Measurements from ENCODE around the gene RPUSD3.

- TF ChIP-seq, protein P1, sequence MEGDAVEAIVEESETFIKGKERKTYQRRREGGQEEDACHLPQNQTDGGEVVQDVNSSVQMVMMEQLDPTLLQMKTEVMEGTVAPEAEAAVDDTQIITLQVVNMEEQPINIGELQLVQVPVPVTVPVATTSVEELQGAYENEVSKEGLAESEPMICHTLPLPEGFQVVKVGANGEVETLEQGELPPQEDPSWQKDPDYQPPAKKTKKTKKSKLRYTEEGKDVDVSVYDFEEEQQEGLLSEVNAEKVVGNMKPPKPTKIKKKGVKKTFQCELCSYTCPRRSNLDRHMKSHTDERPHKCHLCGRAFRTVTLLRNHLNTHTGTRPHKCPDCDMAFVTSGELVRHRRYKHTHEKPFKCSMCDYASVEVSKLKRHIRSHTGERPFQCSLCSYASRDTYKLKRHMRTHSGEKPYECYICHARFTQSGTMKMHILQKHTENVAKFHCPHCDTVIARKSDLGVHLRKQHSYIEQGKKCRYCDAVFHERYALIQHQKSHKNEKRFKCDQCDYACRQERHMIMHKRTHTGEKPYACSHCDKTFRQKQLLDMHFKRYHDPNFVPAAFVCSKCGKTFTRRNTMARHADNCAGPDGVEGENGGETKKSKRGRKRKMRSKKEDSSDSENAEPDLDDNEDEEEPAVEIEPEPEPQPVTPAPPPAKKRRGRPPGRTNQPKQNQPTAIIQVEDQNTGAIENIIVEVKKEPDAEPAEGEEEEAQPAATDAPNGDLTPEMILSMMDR (IDR thresholded peaks at IDR 0.05) = no peak
- no peak for TF ChIP-seq POLR2A (IDR thresholded peaks at IDR 0.05)
Measured at GRCh38 chr3:9803494-9803893, 40.3 kb downstream of the RPUSD3 start.
